ENCODE data around the gene PCP4L1.

- TF ChIP-seq CTCF (IDR thresholded peaks at IDR 0.05): no peak
- no peak for TF ChIP-seq EP300 (IDR thresholded peaks at IDR 0.05)
- TF ChIP-seq POLR2A (IDR thresholded peaks at IDR 0.05): no peak
- no peak for TF ChIP-seq POLR2AphosphoS5 (IDR thresholded peaks at IDR 0.05)
Observed at GRCh38 chr1:161217831-161218230, 40.7 kb upstream of the PCP4L1 start.
